GM19328 (cell line): ENCODE data around the gene FOXP1.

Experiments used
- ATAC-seq: cut with Tn5 transposase; IDR thresholded peaks from one replicate; pipeline ENCODE4 v1.9.1; 2021; ENCODE audit warnings: mild to moderate bottlenecking, moderate library complexity; ENCODE audit not compliant: unreplicated experiment

Gene FOXP1

GRCh38 chr3:71288269-71288930, 295.1 kb downstream of the FOXP1 start:
- ATAC-seq: no peak

- no peak for ATAC-seq
These were observed 298.4 kb downstream of the FOXP1 start for GRCh38 chr3:71285086-71285485.

GRCh38 chr3:71282976-71283375, 300.6 kb downstream of the FOXP1 start:
- ATAC-seq: no peak

GRCh38 chr3:71281280-71281679, 302.2 kb downstream of the FOXP1 start:
- no peak for ATAC-seq

- no peak for ATAC-seq
These were observed 306.2 kb downstream of the FOXP1 start for GRCh38 chr3:71277341-71277740.

- no peak for ATAC-seq
These were observed 307.0 kb downstream of the FOXP1 start for GRCh38 chr3:71276531-71276930.

GRCh38 chr3:71273453-71273852, 310.1 kb downstream of the FOXP1 start:
- no peak for ATAC-seq

GRCh38 chr3:71271596-71271995, 311.9 kb downstream of the FOXP1 start:
- no peak for ATAC-seq

GRCh38 chr3:71269906-71270305, 313.6 kb downstream of the FOXP1 start:
- no peak for ATAC-seq

- ATAC-seq: no peak
These were observed 315.0 kb downstream of the FOXP1 start for GRCh38 chr3:71268462-71268999.

- no peak for ATAC-seq
These were observed 316.7 kb downstream of the FOXP1 start for GRCh38 chr3:71266875-71267274.

- ATAC-seq: no peak
These were observed 318.1 kb downstream of the FOXP1 start for GRCh38 chr3:71265365-71265915.

- ATAC-seq: no peak
These were observed 318.7 kb downstream of the FOXP1 start for GRCh38 chr3:71264840-71265239.

- no peak for ATAC-seq
These were observed 320.9 kb downstream of the FOXP1 start for GRCh38 chr3:71262364-71263265.

- ATAC-seq: no peak
These were observed 322.7 kb downstream of the FOXP1 start for GRCh38 chr3:71260782-71261181.

- no peak for ATAC-seq
These were observed 325.0 kb downstream of the FOXP1 start for GRCh38 chr3:71258526-71258925.

- ATAC-seq: no peak
These were observed 325.4 kb downstream of the FOXP1 start for GRCh38 chr3:71258116-71258515.

GRCh38 chr3:71255498-71255897, 328.0 kb downstream of the FOXP1 start:
- no peak for ATAC-seq

- ATAC-seq: no peak
These were observed 329.1 kb downstream of the FOXP1 start for GRCh38 chr3:71254281-71255057.

- no peak for ATAC-seq
These were observed 330.4 kb downstream of the FOXP1 start for GRCh38 chr3:71253169-71253568.

- ATAC-seq: no peak
These were observed 331.1 kb downstream of the FOXP1 start for GRCh38 chr3:71252466-71252865.
